ENCODE results near the gene PLXNB3.

GRCh38 chrX:153797415-153798015, 33.5 kb downstream of the PLXNB3 start:
- TF ChIP-seq, protein P1, sequence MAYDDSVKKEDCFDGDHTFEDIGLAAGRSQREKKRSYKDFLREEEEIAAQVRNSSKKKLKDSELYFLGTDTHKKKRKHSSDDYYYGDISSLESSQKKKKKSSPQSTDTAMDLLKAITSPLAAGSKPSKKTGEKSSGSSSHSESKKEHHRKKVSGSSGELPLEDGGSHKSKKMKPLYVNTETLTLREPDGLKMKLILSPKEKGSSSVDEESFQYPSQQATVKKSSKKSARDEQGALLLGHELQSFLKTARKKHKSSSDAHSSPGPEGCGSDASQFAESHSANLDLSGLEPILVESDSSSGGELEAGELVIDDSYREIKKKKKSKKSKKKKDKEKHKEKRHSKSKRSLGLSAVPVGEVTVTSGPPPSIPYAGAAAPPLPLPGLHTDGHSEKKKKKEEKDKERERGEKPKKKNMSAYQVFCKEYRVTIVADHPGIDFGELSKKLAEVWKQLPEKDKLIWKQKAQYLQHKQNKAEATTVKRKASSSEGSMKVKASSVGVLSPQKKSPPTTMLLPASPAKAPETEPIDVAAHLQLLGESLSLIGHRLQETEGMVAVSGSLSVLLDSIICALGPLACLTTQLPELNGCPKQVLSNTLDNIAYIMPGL (CRISPR knock-in tag; IDR thresholded peaks at IDR 0.05): no peak
- TF ChIP-seq AFF4 (CRISPR knock-in tag; IDR thresholded peaks at IDR 0.05; ENCODE audit: borderline replicate concordance): no peak

All from WTC11 (cell line).